Mesodermal cell (in vitro differentiated cells): ENCODE data around the gene RGS17.

ENCODE experiments used
- H3K27ac ChIP-seq: 2 replicates; pipeline ENCODE4 v1.7.0; 2013; ENCODE audit warnings: mild to moderate bottlenecking, low read depth, low read length, moderate library complexity; ENCODE audit not compliant: severe bottlenecking
- H3K36me3 ChIP-seq: 2 replicates; pipeline ENCODE4 v1.7.1; 2013; ENCODE audit warnings: mild to moderate bottlenecking, low read length, moderate library complexity; ENCODE audit not compliant: control insufficient read depth, insufficient read depth
- H3K4me1 ChIP-seq: one replicate; pipeline ENCODE4 v1.7.1; 2013; ENCODE audit warnings: mild to moderate bottlenecking, low read length; ENCODE audit not compliant: insufficient read depth, control insufficient read depth, poor library complexity, severe bottlenecking
- H3K4me3 ChIP-seq: 2 replicates; pipeline ENCODE4 v1.7.0; 2013; ENCODE audit warnings: low read length, control low read depth, mild to moderate bottlenecking; ENCODE audit not compliant: insufficient read depth, poor library complexity, severe bottlenecking; ENCODE audit errors: extremely low read depth
- H3K9me3 ChIP-seq: 2 replicates; pipeline ENCODE4 v1.7.1; 2013; ENCODE audit warnings: mild to moderate bottlenecking, low read length, moderate library complexity; ENCODE audit not compliant: control insufficient read depth
- WGBS, 2 experiments: methylation state at CpG; one replicate each; pipeline ENCODE4 v1.1.5; 2013; ENCODE audit warnings: missing lambda C conversion rate in 2 of 2; ENCODE audit not compliant: insufficient coverage in 2 of 2; 5-methylcytosine and 5-hydroxymethylcytosine counted together

Gene RGS17

DNA sequence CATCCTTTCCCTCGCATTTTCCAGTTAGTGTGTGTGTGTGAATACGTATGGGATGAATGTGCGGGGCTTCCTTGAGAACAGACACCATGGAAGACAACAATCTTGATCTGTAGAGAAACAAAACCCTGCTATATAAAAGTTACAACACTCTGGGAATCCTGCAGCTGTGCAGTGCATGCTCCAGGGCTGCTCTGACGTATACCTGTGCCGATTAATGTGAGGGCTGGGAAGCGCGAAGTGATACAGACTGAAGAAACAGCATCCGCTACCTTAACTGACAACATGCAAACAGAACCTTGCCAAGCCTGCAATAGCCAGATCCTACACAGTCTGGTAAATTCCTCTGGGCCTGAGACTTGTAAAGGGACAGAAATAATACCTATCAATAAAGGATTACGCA lies 96.9 kb downstream of the RGS17 start:
- 90 to 99% methylated on average over 5 of the region's 9 CpGs for WGBS, 2 experiments
- Histone ChIP-seq H3K27ac (no peak overlapping the region), H3K4me1 (no peaks in the 10 kb centered on the region), H3K36me3 (no peaks in the 10 kb centered on the region), H3K9me3 (no peaks in the 10 kb centered on the region), H3K4me3 (no peak overlapping the region)

DNA sequence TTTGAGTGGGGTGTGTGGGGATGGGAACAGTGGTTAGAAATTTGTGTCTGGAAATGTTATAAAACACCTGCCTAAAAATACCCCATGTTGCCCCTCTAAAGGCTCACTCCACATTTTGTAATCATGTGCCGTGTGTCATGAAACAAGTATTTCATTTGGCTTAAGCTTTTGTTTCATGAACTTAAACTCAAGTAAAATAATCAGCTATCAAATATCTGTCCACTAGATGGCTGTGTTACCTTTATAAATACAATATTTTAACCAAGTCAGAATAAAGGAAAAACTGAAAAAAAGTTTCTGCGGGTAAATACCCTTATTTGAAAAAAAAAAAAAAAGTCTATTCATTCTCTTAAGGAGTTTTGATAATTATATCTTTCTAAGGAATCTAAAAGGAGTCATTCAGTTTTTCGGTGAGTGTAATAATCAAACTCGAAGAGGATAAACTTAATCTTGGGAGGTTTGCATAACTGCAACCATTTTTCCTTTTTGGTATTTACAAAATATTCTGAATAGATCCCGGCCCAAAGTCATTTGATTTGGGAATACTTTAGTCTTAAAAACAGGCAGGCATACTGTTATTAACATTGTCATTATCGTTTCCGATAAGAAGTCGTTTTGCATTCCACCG lies 98.7 kb downstream of the RGS17 start:
- Histone ChIP-seq H3K4me3 (no peak overlapping the region), H3K9me3 (no peaks in the 10 kb centered on the region), H3K4me1 (no peaks in the 10 kb centered on the region), H3K27ac (no peak overlapping the region), H3K36me3 (no peaks in the 10 kb centered on the region)
- WGBS, 2 experiments = no CpG with 5 or more reads among the region's 9 CpGs

DNA sequence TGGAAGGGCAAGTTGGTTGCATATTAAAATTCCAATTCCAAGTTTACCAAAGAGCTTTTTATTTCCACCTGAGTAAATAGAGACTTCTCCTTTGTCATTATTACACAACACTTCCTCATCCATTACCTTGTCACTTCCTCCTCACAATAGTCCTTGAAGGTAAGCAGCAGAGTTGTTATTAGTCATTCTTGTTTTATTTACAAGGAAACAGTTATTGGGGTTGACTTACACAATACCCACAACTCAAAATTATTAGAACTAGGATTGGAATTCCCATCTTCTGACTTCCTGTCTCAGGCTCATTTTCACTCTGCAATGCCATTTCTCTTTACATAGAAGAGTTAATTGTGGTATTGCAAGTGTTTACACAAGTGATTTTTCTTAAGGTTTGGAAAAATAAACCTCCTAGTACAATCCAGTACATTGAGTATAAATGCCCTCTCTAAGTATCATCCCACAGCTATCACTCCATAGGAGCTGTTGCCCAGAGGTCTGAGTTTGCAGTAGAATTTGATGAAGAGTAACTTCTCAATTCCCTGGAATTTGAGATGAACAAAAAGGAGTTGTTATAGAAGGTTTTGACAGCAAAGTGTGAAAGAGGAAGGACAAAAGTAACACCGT lies 99.6 kb downstream of the RGS17 start:
- H3K27ac ChIP-seq = no peak overlapping the region
- WGBS, 2 experiments = 67% methylated on average over 1 of the region's 1 CpG; no CpG with 5 or more reads in 1 of the 2 experiments
- no peaks in the 10 kb centered on the region for H3K9me3 ChIP-seq
- no peaks in the 10 kb centered on the region for H3K4me1 ChIP-seq
- H3K4me3 ChIP-seq = no peak overlapping the region
- H3K36me3 ChIP-seq = no peaks in the 10 kb centered on the region

DNA sequence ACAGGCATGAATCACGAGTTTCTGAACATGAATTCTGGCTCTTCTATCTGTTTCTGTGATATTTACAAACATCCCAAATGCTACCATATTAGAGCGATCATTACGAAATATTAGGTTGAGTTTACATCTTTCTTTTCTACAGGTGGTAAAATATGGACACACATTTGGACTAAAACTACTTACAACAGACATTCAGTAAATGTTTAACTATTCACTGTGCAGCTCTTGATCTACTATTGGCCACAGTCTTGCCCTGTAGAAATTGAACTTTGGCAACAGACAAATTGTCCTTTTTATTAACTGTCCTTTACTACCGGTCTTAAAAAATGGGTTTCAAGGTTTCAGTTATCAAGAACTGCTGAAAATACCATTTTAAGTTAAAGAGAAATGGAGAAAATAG lies 102.1 kb downstream of the RGS17 start:
- H3K36me3 ChIP-seq = no peaks in the 10 kb centered on the region
- no peaks in the 10 kb centered on the region for H3K9me3 ChIP-seq
- no peaks in the 10 kb centered on the region for H3K4me1 ChIP-seq
- no peak overlapping the region for H3K4me3 ChIP-seq
- 100% methylated on average over 1 of the region's 4 CpGs; no CpG with 5 or more reads in 1 of the 2 experiments for WGBS, 2 experiments
- H3K27ac ChIP-seq = no peak overlapping the region

DNA sequence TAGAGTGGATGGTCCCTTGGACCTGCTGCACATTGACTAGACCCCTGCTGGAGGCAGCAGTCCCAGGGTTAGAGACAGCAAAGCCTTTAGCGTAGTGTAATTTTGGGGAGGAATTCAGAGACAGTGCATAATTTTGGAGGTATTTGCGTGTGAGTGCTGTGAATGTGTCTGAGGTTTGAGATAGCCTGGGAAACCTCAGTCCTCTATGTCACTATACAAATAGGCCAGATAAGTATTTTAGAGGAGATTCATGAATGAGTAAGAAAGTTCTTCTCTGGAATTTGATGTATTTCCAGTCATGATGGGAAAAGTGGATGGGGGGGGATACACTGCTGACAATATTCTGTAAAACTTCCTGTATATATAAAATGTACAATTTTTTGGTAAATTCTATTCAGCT lies 102.8 kb downstream of the RGS17 start:
- WGBS, 2 experiments = 80% methylated on average over 1 of the region's 2 CpGs; no CpG with 5 or more reads in 1 of the 2 experiments
- Histone ChIP-seq H3K27ac (no peak overlapping the region), H3K4me3 (no peak overlapping the region), H3K9me3 (no peaks in the 10 kb centered on the region), H3K4me1 (no peaks in the 10 kb centered on the region), H3K36me3 (no peaks in the 10 kb centered on the region)

DNA sequence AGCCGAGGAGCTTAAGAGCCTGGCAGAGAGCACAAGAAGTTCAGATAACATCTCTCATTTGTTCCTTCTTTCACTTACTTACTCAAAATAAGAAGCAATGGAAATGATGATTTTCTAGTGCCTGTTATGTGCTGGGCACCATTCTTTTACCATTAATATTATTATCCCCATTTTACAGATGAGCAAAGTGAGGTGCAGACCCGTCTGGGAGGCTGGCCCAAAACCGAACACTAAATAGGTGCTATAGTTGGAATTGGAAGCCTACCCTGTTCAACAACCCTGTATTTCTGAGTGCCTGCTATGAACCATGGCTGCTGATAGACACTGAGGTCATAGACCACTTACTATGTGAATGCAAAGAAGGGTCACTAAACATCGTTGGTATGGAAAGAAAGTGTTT lies 103.6 kb downstream of the RGS17 start:
- no peaks in the 10 kb centered on the region for H3K9me3 ChIP-seq
- H3K4me3 ChIP-seq = no peak overlapping the region
- H3K4me1 ChIP-seq = no peaks in the 10 kb centered on the region
- H3K27ac ChIP-seq = no peak overlapping the region
- H3K36me3 ChIP-seq = no peaks in the 10 kb centered on the region
- WGBS, 2 experiments = 82% methylated on average over 3 of the region's 4 CpGs; no CpG with 5 or more reads in 1 of the 2 experiments

DNA sequence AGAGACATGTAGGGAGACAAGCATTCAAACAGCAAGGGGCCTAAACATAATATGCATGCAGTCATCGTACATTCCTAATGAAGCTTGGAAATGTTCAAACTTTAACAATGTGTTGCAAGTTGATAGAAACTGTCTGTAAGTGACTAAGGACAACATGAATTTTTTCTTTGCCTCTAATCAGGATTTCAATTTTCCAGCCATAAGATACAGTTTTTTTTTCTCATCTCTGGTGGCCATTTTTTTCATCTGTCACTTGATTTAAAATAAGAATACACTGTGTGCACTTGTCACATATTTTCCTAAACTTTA lies 106.4 kb downstream of the RGS17 start:
- no peaks in the 10 kb centered on the region for H3K9me3 ChIP-seq
- WGBS, 2 experiments = 33% methylated on average over 1 of the region's 1 CpG; no CpG with 5 or more reads in 1 of the 2 experiments
- no peak overlapping the region for H3K4me3 ChIP-seq
- no peak overlapping the region for H3K27ac ChIP-seq
- no peaks in the 10 kb centered on the region for H3K4me1 ChIP-seq
- no peaks in the 10 kb centered on the region for H3K36me3 ChIP-seq

DNA sequence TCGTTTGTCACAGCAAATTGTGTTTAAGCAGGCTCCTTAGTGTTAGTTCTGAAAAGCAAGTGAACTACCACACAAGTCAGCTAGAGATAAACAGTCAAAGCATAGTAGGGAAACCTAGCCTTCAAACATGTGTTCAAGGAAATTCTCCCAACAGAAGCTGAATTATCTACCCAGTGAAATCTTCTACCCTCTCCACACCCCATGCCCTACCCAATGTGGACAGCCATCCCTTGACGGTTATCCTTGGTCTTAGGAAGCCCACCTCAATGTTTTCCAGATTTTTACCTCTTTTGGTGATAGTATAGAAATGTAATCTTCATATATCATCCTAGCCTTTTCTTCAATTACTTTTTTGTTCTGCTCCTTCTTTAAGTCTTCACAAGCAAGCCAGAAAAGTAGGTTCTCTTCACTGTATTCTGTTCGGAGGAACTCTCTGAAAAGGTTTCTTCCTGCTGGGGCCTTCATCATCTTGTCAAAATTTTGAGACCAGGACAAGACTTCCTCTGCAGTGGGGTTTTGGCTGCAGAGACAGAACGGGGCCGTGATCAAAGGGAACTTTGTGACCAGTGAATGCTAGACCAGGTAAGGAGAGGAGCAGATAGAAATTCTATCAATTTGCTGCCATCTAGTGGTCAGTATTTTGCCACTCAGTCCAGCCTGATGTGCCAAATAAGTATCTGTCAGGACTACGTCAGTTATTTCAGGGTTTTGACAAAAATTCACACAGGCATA lies 106.9 kb downstream of the RGS17 start:
- 57 to 65% methylated on average over 5 to 6 of the region's 6 CpGs for WGBS, 2 experiments
- no peaks in the 10 kb centered on the region for H3K4me1 ChIP-seq
- no peak overlapping the region for H3K27ac ChIP-seq
- H3K9me3 ChIP-seq = no peaks in the 10 kb centered on the region
- H3K4me3 ChIP-seq = no peak overlapping the region
- H3K36me3 ChIP-seq = no peaks in the 10 kb centered on the region

DNA sequence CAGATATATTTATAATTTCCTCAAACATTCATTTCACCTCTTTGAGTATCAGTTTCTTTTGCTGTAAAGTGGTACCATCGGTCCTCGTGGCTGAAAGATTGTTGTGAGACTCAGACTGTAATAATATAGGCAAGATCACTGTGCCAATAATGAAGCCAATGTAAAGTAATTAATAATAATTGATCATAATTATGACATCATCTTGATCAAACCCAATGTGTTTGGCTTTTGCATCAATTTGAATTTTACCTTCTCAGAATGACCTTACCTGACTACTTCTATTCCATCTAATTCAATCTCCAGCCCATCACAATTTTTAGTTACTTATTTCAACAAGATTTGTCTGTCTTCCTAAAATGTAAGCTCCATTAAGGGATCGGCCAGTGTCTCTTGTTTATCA lies 112.7 kb downstream of the RGS17 start:
- Histone ChIP-seq H3K4me3 (no peak overlapping the region), H3K36me3 (no peaks in the 10 kb centered on the region), H3K27ac (no peak overlapping the region), H3K4me1 (peaks cover 6% of the 10 kb centered on the region), H3K9me3 (no peaks in the 10 kb centered on the region)
- no CpG with 5 or more reads among the region's 3 CpGs for WGBS, 2 experiments

DNA sequence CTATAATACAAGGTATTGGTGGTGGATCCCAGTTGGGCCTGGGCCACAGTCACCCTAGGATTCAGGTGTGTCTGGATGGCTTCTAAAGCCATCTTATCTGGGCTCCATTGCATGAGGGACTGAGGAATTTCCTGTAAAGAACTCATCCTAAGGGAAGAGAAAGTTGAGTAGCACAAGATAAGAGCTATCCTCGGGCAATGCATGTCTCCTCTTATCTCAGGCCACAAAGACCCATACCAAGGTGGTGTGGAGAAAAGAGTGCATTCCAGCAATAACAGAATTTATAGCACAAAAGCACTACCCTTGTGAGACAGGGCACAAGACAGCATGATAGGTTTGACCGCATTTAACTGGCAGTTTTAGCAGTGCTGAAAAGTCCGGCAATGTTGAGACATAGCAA lies 114.2 kb downstream of the RGS17 start:
- WGBS, 2 experiments = 100% methylated on average over 2 of the region's 3 CpGs
- Histone ChIP-seq H3K36me3 (no peaks in the 10 kb centered on the region), H3K27ac (no peak overlapping the region), H3K9me3 (no peaks in the 10 kb centered on the region), H3K4me3 (no peak overlapping the region), H3K4me1 (peaks cover 6% of the 10 kb centered on the region)
